Mucosa of rectum (tissue), 2 donors: ENCODE results near the gene CPLANE2.

ENCODE experiments used
- H3K27ac ChIP-seq, 2 donors: one replicate each; pipeline ENCODE4 v1.7.0; 2013; ENCODE audit warnings: inconsistent platforms in 2 of 2, low read depth in 2 of 2, low read length in 2 of 2
- H3K27me3 ChIP-seq, 2 donors: one replicate each; pipeline ENCODE4 v1.7.0; 2013; ENCODE audit warnings: low read length in 2 of 2; ENCODE audit not compliant: control insufficient read depth in 2 of 2, insufficient read depth in 2 of 2
- H3K36me3 ChIP-seq, 2 donors: one replicate each; pipeline ENCODE4 v1.7.0; 2013; ENCODE audit warnings: low read length in 2 of 2; ENCODE audit not compliant: control insufficient read depth in 2 of 2, insufficient read depth in 2 of 2
- H3K4me1 ChIP-seq, 2 donors: one replicate each; pipeline ENCODE4 v1.7.0; 2013; ENCODE audit warnings: low read length in 2 of 2, mild to moderate bottlenecking in 1 of 2; ENCODE audit not compliant: control insufficient read depth in 2 of 2, insufficient read depth in 2 of 2
- H3K4me3 ChIP-seq, 2 donors: one replicate each; pipeline ENCODE4 v1.7.0; 2013; ENCODE audit warnings: low read length in 2 of 2
- H3K9ac ChIP-seq, 2 donors: one replicate each; pipeline ENCODE4 v1.7.0; 2013; ENCODE audit warnings: low read length in 2 of 2, low read depth in 1 of 2, mild to moderate bottlenecking in 1 of 2
- H3K9me3 ChIP-seq, 2 donors: one replicate each; pipeline ENCODE4 v1.7.0; 2013; ENCODE audit warnings: low read length in 2 of 2; ENCODE audit not compliant: control insufficient read depth in 2 of 2
- donor health status: healthy.
- donor health status: Normal muscosa, but diverticular disease.

CPLANE2 gene, protein sequence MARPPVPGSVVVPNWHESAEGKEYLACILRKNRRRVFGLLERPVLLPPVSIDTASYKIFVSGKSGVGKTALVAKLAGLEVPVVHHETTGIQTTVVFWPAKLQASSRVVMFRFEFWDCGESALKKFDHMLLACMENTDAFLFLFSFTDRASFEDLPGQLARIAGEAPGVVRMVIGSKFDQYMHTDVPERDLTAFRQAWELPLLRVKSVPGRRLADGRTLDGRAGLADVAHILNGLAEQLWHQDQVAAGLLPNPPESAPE

DNA sequence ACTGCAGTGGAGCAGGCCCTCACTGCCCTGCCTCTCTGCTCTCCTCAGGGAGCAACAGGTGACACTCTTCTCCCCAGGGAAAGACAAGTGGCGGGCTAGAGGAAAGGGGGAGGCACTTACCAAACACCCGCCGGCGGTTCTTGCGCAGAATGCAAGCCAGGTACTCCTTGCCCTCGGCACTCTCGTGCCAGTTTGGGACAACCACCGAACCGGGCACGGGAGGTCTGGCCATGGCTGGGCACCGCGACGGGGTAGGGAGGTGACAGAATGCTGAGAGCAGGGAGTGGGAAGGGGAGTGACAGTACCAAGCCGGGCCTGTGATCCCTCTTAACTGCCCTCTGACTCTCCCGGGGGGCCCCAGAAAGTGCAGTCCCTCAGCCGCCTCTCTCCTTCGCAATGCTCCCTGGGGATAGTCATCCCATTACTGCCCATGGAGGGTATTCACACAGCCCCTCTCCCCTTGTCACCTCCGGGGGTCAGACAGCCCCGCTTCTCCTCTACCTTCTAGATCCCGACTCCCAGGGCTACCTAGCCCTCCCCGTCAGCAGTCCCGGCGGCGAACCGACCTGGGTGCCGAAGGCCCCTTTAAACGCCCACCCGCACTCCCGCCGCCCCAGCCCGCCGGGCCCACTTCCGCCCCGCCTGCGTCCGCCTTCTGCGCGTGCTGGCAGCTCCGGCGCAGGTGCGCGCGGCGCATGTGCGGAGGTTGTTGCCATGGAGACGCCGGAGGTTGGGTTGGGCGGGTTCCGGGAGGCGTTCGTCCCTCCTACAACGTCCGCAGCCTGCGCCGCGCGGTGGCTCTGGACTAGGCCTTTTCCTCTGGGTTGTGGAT is at the start of gene CPLANE2:
Gene CPLANE2, minus strand, starts transcription at position 673 of the 832 bp plus-strand sequence. Its CDS starts 441 bp downstream, at position 232.
- Histone ChIP-seq H3K4me3 (peak within 1 kb of the TSS; percentile 89 to 97), H3K9me3 (no peaks in the 10 kb centered on the region), H3K27ac (peak within 1 kb of the TSS; percentile 84 to 93), H3K9ac (peak within 1 kb of the TSS; percentile 91 to 94), H3K4me1 (peaks cover 14 to 18% of the 10 kb centered on the region in 2 donors), H3K36me3 (no peaks in the 10 kb centered on the region), H3K27me3 (no peaks in the 10 kb centered on the region)

GRCh38 chr1:16286122-16286521 is 49.1 kb upstream of the CPLANE2 start:
- Histone ChIP-seq H3K4me3 (no peak overlapping the region), H3K27me3 (no peaks in the 10 kb centered on the region), H3K36me3 (peaks cover 6% of the 10 kb centered on the region in 2 donors), H3K9me3 (no peaks in the 10 kb centered on the region), H3K4me1 (no peaks in the 10 kb centered on the region), H3K27ac (no peak overlapping the region), H3K9ac (no peak overlapping the region)

DNA sequence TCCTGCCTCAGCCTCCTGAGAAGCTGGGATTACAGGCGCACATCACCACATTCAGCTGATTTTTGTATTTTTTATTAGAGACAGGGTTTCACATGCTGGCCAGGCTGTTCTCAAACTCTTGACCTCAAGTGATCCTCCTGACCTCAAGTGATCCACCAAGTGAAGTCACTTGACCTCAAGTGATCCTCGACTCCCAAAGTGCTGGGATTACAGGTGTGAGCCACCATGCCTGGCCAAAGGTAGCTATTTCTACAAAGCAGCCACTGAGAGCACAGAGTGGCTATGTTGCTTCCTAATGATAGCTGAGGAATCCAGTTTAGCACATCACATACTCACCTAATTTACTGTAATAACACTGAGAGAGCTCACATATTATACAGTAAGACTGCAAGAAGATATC is 44.8 kb upstream of the CPLANE2 start:
- peaks cover 0 to 5% of the 10 kb centered on the region in 2 donors for H3K36me3 ChIP-seq
- no peak overlapping the region for H3K4me3 ChIP-seq
- H3K9ac ChIP-seq, result no peak overlapping the region
- H3K9me3 ChIP-seq, result no peaks in the 10 kb centered on the region
- no peaks in the 10 kb centered on the region for H3K4me1 ChIP-seq
- no peak overlapping the region for H3K27ac ChIP-seq
- no peaks in the 10 kb centered on the region for H3K27me3 ChIP-seq

GRCh38 chr1:16279186-16279585 is 42.2 kb upstream of the CPLANE2 start:
- no peak overlapping the region for H3K27ac ChIP-seq
- H3K4me1 ChIP-seq, result peaks cover 0 to 2% of the 10 kb centered on the region in 2 donors
- H3K36me3 ChIP-seq, result no peaks in the 10 kb centered on the region
- no peaks in the 10 kb centered on the region for H3K27me3 ChIP-seq
- no peak overlapping the region for H3K9ac ChIP-seq
- no peaks in the 10 kb centered on the region for H3K9me3 ChIP-seq
- no peak overlapping the region for H3K4me3 ChIP-seq

GRCh38 chr1:16276302-16277030 is 39.5 kb upstream of the CPLANE2 start:
- Histone ChIP-seq H3K4me1 (peaks cover 0 to 2% of the 10 kb centered on the region in 2 donors), H3K9ac (no peak overlapping the region), H3K36me3 (no peaks in the 10 kb centered on the region), H3K9me3 (no peaks in the 10 kb centered on the region), H3K27ac (no peak overlapping the region), H3K27me3 (no peaks in the 10 kb centered on the region), H3K4me3 (no peak overlapping the region)

DNA sequence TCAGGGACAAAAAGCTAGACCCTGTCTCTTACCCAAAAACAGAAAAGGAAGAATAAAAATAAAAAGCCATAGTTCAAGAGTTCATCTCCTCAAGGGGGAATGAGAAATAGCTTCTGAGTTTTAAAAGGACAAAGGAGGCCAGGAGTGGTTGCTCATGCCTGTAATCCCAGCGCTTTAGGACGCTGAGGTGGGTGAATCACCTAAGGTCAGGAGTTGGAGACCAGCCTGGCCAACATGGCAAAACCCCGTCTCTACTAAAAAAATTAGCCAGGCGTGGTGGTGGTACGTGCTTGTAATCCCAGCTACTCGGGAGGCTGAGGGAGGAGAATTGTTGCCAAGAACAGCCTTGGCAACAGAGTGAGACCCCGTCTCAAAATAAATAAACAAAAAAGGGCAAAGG is 38.6 kb upstream of the CPLANE2 start:
- Histone ChIP-seq H3K9me3 (no peaks in the 10 kb centered on the region), H3K36me3 (peaks cover 0 to 3% of the 10 kb centered on the region in 2 donors), H3K27ac (no peak overlapping the region), H3K4me1 (peaks cover 0 to 2% of the 10 kb centered on the region in 2 donors), H3K9ac (no peak overlapping the region), H3K4me3 (no peak overlapping the region), H3K27me3 (no peaks in the 10 kb centered on the region)

DNA sequence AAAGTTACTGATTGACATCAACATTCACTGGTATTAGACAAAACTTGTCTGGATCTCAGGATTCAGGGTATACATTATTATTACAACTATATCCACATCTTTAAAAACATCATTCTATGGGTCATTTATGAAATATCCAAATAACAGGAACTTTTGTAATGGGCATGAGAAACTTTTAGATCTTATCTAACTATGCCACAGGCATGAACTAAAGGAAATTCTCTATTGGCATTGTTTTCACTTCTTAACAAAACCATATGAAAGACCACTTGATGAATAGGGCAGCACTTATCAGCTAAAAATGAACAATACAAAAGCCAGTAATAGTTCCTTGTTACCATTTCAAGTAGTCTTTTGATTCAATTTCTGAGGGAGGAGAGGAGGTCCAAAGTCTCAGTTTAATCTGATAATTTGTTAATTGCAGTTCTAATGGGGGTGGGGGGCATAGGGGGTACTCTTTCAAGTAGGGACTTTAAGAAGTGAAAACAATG is 30.8 kb upstream of the CPLANE2 start:
- Histone ChIP-seq H3K4me3 (no peak overlapping the region), H3K36me3 (peaks cover 0 to 3% of the 10 kb centered on the region in 2 donors), H3K9ac (no peak overlapping the region), H3K27me3 (no peaks in the 10 kb centered on the region), H3K27ac (no peak overlapping the region), H3K9me3 (no peaks in the 10 kb centered on the region), H3K4me1 (no peaks in the 10 kb centered on the region)

DNA sequence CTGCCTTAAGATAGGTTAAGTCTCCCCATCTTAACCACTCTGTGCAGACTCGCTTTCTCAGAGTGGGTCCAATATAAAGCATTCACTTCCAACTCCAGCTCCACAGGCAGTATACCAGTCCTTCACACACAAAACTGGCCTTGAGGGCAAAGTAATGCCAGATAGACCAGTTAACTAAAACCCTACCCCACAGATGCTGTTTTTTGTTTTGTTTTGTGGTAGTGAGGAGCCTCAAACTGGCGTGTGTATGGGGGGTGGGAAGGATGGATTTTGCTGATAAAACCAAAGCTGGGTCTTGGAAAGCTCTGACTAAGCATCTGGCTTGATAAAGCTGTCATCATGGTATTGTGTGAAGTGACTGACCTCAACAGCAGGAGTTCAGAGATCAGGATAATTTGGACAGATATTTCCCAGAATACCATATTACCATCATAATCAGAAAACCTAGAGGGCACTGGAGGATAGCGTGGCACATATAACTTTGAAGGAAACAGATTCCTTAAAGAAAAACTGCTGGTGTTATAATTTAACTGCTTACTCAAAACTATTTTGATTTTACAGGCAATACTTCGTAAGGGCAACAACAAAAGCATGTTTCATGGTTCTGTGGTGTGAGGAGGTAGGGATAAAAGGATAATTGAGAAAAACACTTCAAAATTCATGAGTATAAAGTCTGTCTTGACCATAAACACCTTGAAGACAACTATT is 29.6 kb upstream of the CPLANE2 start:
- no peak overlapping the region for H3K27ac ChIP-seq
- peaks cover 3% of the 10 kb centered on the region in 2 donors for H3K36me3 ChIP-seq
- H3K9ac ChIP-seq, result no peak overlapping the region
- no peaks in the 10 kb centered on the region for H3K9me3 ChIP-seq
- H3K27me3 ChIP-seq, result no peaks in the 10 kb centered on the region
- no peak overlapping the region for H3K4me3 ChIP-seq
- H3K4me1 ChIP-seq, result no peaks in the 10 kb centered on the region

DNA sequence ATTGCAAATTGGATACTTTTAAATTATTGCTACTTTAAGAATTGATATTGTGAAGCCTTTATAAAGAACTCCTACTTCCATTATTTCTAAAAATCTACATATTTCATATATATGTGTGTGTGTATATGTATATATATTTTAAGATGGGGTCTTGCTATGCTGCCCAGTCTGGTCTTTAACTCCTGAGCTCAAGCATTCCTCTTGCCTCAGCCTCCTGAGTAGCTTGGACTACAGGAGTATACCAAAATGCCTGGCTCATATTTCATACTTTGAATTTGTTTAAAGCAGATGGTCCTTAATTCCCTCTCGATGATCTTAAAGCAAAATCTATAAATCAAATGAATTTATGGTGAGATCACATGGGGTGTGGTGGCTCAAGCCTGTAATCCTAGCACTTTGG is 25.1 kb upstream of the CPLANE2 start:
- Histone ChIP-seq H3K9me3 (no peaks in the 10 kb centered on the region), H3K9ac (no peak overlapping the region), H3K27ac (no peak overlapping the region), H3K27me3 (no peaks in the 10 kb centered on the region), H3K36me3 (peaks cover 0 to 3% of the 10 kb centered on the region in 2 donors), H3K4me1 (no peaks in the 10 kb centered on the region), H3K4me3 (no peak overlapping the region)
